GM12874 (cell line): ENCODE measurements around the gene POLR1A.

Experiments
- CTCF ChIP-seq: IDR thresholded peaks from 2 replicates; pipeline ENCODE4 v1.5.1; 2011; ENCODE audit warnings: low read depth, mild to moderate bottlenecking, control low read depth, low read length, moderate library complexity; ENCODE audit not compliant: insufficient read depth

POLR1A gene

GRCh38 chr2:86074256-86074655 is 31.4 kb downstream of the POLR1A start:
- TF ChIP-seq CTCF, result no peak

- no peak for TF ChIP-seq CTCF
Measured at GRCh38 chr2:86073225-86073624, 32.5 kb downstream of the POLR1A start.

GRCh38 chr2:86072271-86072858 is 33.3 kb downstream of the POLR1A start:
- TF ChIP-seq CTCF, result no peak

GRCh38 chr2:86070868-86071267 is 34.8 kb downstream of the POLR1A start:
- no peak for TF ChIP-seq CTCF

GRCh38 chr2:86069783-86070339 is 35.8 kb downstream of the POLR1A start:
- no peak for TF ChIP-seq CTCF

GRCh38 chr2:86069091-86069685 is 36.5 kb downstream of the POLR1A start:
- no peak for TF ChIP-seq CTCF

- TF ChIP-seq CTCF, result no peak
Measured at GRCh38 chr2:86068648-86069047, 37.0 kb downstream of the POLR1A start.
